ENCODE measurements around the gene SLC8A3.

GRCh38 chr14:70000601-70001000, 188.2 kb downstream of the SLC8A3 start:
- TF ChIP-seq POLR2A (IDR thresholded peaks at IDR 0.05; ENCODE audit: extremely low read depth, insufficient read length) (no peak), CTCF (IDR thresholded peaks at IDR 0.05; ENCODE audit: low read depth, low read length) (no peak), MAX (IDR thresholded peaks at IDR 0.05; ENCODE audit: low read depth, low read length) (no peak)
